ENCODE measurements around the gene ETFA.
A peak's percentile ranks its signal among the peaks of the same experiment; 100 is the strongest.

Gene ETFA

DNA sequence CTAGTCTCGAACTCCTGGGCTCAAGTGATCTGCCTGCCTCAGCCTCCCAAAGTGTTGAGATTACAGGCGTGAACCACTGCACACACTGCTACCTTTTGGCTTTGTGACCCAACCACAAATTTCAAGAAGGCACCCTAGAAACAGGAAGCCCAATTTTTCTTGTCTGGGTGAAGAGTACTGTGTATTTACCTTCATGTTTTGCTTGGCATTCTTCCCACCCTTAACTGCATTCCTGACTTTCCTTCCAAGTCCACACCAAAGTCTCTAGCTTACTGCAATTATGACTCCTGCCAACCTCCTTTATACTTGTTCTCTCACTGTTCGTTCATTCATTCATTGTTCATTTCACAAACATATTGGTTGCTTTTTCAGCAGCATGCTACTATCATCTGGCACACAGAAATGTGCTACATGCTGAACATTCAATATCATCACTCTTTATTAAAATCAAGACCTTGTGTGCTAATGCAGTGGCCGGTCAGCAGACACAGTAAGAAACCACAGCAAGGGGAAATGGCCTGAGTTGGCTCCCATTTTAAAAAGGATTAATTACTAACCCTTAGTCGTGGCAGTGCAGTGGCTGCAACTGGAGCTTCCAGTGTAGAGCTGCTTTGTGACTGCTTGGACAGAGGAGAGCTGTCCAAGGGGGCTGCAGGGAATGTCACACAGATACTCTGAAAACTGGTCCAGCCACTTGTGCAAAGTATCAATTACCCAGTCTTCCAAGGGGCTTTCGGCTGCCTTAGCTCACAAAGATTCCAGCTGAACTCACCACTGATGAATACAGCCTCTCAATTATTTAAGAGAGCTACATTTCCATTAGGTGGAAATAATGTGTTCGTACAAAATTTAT is 94.0 kb downstream of the ETFA start:
- TF ChIP-seq GATA1 (IDR thresholded peaks at IDR 0.05; ENCODE audit: low read depth, low read length) (no peak), POLR2A (IDR thresholded peaks at IDR 0.05; ENCODE audit: low read length) (no peak)
- no peak for DNase-seq

- DNase-seq: no peak
- TF ChIP-seq GATA1 (IDR thresholded peaks at IDR 0.05; ENCODE audit: low read depth, low read length) (no peak), POLR2A (IDR thresholded peaks at IDR 0.05; ENCODE audit: low read length) (no peak)
Measured at GRCh38 chr15:76215634-76216033, 95.6 kb downstream of the ETFA start.

DNA sequence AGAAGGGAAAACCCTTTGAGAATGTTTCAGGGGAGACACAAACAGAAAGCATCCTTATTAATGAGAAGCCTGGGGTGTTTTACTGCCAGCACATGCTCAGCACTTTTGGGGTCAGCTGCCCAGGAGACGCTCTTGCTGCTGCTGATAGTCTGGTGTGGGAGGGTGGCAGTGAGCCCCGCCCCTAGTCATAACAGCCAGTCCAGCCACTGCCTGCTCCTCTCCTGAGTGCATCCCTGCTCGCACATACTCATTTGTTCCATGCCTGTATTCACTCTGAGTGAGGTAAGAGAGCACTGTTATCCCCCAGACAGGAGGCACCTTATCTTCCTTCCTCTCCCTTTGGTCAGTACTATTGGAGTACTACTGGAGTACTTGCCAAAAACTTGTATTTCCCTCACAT is 101.3 kb downstream of the ETFA start:
- TF ChIP-seq POLR2A (IDR thresholded peaks at IDR 0.05; ENCODE audit: low read length) (no peak), GATA1 (IDR thresholded peaks at IDR 0.05; ENCODE audit: low read depth, low read length) (no peak)
- DNase-seq: peak; percentile 13 to 23

DNA sequence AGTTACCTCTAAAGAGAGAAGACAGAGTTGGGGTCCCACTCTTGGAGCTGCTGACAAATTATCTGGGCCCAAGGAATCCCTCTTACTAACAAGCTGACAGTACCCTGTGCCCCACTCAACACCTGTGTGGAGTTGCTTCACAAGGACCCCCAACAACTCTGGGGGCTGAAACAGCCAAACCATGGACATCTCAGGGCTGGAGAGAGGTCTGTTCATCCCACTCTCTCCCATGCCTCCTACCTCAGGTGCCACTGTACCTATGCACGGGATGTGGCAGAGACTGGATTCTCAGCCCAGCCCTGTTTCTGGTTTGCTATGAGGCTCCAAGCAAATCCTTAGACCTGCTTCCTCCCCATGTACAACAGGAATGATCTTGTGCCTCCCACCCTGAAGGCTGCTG is 101.7 kb downstream of the ETFA start:
- TF ChIP-seq GATA1 (IDR thresholded peaks at IDR 0.05; ENCODE audit: low read depth, low read length): no peak
- no peak for TF ChIP-seq POLR2A (IDR thresholded peaks at IDR 0.05; ENCODE audit: low read length)
- no peak for DNase-seq

GRCh38 chr15:76208786-76209424 is 102.4 kb downstream of the ETFA start:
- no peak for DNase-seq
- TF ChIP-seq GATA1 (IDR thresholded peaks at IDR 0.05; ENCODE audit: low read depth, low read length) (no peak), POLR2A (IDR thresholded peaks at IDR 0.05; ENCODE audit: low read length) (no peak)

DNA sequence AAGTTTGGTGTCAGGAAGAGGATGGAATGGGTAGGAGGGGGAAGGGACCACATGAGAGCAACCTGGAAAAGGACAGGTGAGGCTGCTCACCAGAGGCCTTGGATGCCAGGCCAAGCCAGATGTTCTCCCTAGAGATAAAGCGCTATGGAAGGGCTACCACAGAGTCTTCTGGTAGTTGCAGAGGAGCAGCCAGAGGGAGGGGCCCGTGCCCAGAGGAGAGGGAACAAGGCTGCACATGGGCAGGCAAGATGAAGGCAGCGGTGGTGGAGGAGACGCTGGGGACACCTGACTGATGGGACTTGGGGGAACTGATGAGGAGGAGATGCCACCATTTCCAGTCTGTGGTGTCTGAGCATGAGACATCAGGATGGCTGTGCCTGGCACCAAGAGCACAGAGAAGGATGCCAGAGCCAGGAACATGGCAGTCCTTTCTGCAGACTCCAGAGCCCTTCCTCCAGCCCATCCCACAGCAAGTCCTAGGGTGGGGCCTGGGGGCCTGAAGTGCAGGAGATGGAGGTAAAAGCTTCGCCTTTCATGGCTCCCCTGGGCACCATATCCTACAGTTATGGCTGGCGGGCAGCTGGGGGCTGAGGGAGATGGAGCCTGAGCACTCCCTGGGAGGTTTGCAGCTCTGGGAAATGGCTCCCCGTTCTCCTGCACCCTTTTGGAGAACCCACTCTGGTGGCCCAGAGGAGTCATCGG is 103.0 kb downstream of the ETFA start:
- no peak for TF ChIP-seq GATA1 (IDR thresholded peaks at IDR 0.05; ENCODE audit: low read depth, low read length)
- TF ChIP-seq POLR2A (IDR thresholded peaks at IDR 0.05; ENCODE audit: low read length): no peak
- DNase-seq: no peak

- DNase-seq: peak; percentile 18 to 27
- TF ChIP-seq POLR2A (IDR thresholded peaks at IDR 0.05; ENCODE audit: low read length): no peak
- no peak for TF ChIP-seq GATA1 (IDR thresholded peaks at IDR 0.05; ENCODE audit: low read depth, low read length)
Measured at GRCh38 chr15:76206325-76206976, 104.8 kb downstream of the ETFA start.

GRCh38 chr15:76204916-76205460 is 106.3 kb downstream of the ETFA start:
- DNase-seq: no peak
- TF ChIP-seq POLR2A (IDR thresholded peaks at IDR 0.05; ENCODE audit: low read length) (no peak), GATA1 (IDR thresholded peaks at IDR 0.05; ENCODE audit: low read depth, low read length) (no peak)

- TF ChIP-seq POLR2A (IDR thresholded peaks at IDR 0.05; ENCODE audit: low read length): no peak
- no peak for TF ChIP-seq GATA1 (IDR thresholded peaks at IDR 0.05; ENCODE audit: low read depth, low read length)
- DNase-seq: no peak
Measured at GRCh38 chr15:76204109-76204845, 107.0 kb downstream of the ETFA start.

GRCh38 chr15:76203346-76204108 is 107.7 kb downstream of the ETFA start:
- DNase-seq: no peak
- TF ChIP-seq GATA1 (IDR thresholded peaks at IDR 0.05; ENCODE audit: low read depth, low read length): no peak
- no peak for TF ChIP-seq POLR2A (IDR thresholded peaks at IDR 0.05; ENCODE audit: low read length)

- TF ChIP-seq POLR2A (IDR thresholded peaks at IDR 0.05; ENCODE audit: low read length): no peak
- TF ChIP-seq GATA1 (IDR thresholded peaks at IDR 0.05; ENCODE audit: low read depth, low read length): no peak
- DNase-seq: no peak
Measured at GRCh38 chr15:76201536-76202255, 109.6 kb downstream of the ETFA start.

GRCh38 chr15:76200641-76201105 is 110.6 kb downstream of the ETFA start:
- TF ChIP-seq POLR2A (IDR thresholded peaks at IDR 0.05; ENCODE audit: low read length) (no peak), GATA1 (IDR thresholded peaks at IDR 0.05; ENCODE audit: low read depth, low read length) (no peak)
- no peak for DNase-seq

Data from erythroblast (primary cell).